HG03196 (cell line): ENCODE measurements around the gene TYW1B.
A peak's percentile ranks its signal among the peaks of the same experiment; 100 is the strongest.
"Not testable (repeated sequence)": the region's sequence is repeated elsewhere in the genome, so short reads cannot be mapped to it uniquely, and the experiment has no call there.

Experiments used
- ATAC-seq: cut with Tn5 transposase; IDR thresholded peaks from one replicate; pipeline ENCODE4 v1.9.1; 2021; ENCODE audit not compliant: unreplicated experiment

TYW1B gene

GRCh38 chr7:72827839-72828591 is at the start of gene TYW1B:
TSS of gene TYW1B (minus strand) at chr7:72828200. CDS start at chr7:72828075, 125 bp downstream.
- peak; percentile 89 for ATAC-seq

- not testable (repeated sequence) for ATAC-seq
Measured at GRCh38 chr7:72867591-72867990, 39.6 kb upstream of the TYW1B start.

GRCh38 chr7:72858846-72859400 is 30.9 kb upstream of the TYW1B start:
- not testable (repeated sequence) for ATAC-seq

GRCh38 chr7:72857925-72858324 is 29.9 kb upstream of the TYW1B start:
- ATAC-seq: not testable (repeated sequence)

- ATAC-seq: not testable (repeated sequence)
Measured at GRCh38 chr7:72855261-72855660, 27.3 kb upstream of the TYW1B start.

- not testable (repeated sequence) for ATAC-seq
Measured at GRCh38 chr7:72852937-72853336, 24.9 kb upstream of the TYW1B start.

- ATAC-seq: not testable (repeated sequence)
Measured at GRCh38 chr7:72850746-72851145, 22.7 kb upstream of the TYW1B start.

- not testable (repeated sequence) for ATAC-seq
Measured at GRCh38 chr7:72844146-72844545, 16.1 kb upstream of the TYW1B start.

GRCh38 chr7:72843166-72843565 is 15.2 kb upstream of the TYW1B start:
- ATAC-seq: not testable (repeated sequence)

GRCh38 chr7:72840966-72841511 is 13.0 kb upstream of the TYW1B start:
- ATAC-seq: not testable (repeated sequence)

GRCh38 chr7:72838315-72838714 is 10.3 kb upstream of the TYW1B start:
- ATAC-seq: not testable (repeated sequence)

- ATAC-seq: not testable (repeated sequence)
Measured at GRCh38 chr7:72837291-72837690, 9.3 kb upstream of the TYW1B start.

- ATAC-seq: not testable (repeated sequence)
Measured at GRCh38 chr7:72830567-72830966, 2.6 kb upstream of the TYW1B start.

GRCh38 chr7:72829687-72830354 is 1.8 kb upstream of the TYW1B start:
- peak; percentile 24 for ATAC-seq

- ATAC-seq: peak; percentile 64
Measured at GRCh38 chr7:72829291-72829686, 1.3 kb upstream of the TYW1B start.

- not testable (repeated sequence) for ATAC-seq
Measured at GRCh38 chr7:72823765-72824732, 4.0 kb downstream of the TYW1B start.

- not testable (repeated sequence) for ATAC-seq
Measured at GRCh38 chr7:72822497-72822896, 5.5 kb downstream of the TYW1B start.

GRCh38 chr7:72818663-72819361 is 9.2 kb downstream of the TYW1B start:
- ATAC-seq: not testable (repeated sequence)

- not testable (repeated sequence) for ATAC-seq
Measured at GRCh38 chr7:72817661-72818060, 10.3 kb downstream of the TYW1B start.
